H1 (cell line): ENCODE results near the gene IRF3.

Experiments used
- ASH2L ChIP-seq: fragments of 200-600, 300-600 bp; sonication (generic); IDR thresholded peaks from one replicate; pipeline ENCODE4 v1.7.1; 2017; ENCODE audit warnings: low read length
- CTCF ChIP-seq, 3 experiments: IDR thresholded peaks; 1 replicate in 2 of 3; 2 replicates in 1 of 3; pipeline versions ENCODE4 v1.5.1 to v1.6.1; 2011; ENCODE audit warnings: low read length in 3 of 3, mild to moderate bottlenecking in 3 of 3, inconsistent platforms in 2 of 3, low read depth in 1 of 3, moderate library complexity in 1 of 3; ENCODE audit not compliant: insufficient read depth in 1 of 3; ENCODE audit errors: control extremely low read depth in 1 of 3
- EZH2 ChIP-seq: fragments of 200-600 bp; sonication (generic); IDR thresholded peaks from 2 replicates; pipeline ENCODE4 v1.7.1; 2012; ENCODE audit warnings: low read depth, mild to moderate bottlenecking, moderate library complexity, low read length, inconsistent platforms; ENCODE audit not compliant: severe bottlenecking
- MAFK ChIP-seq: IDR thresholded peaks from 2 replicates; pipeline ENCODE4 v1.6.1; 2012; ENCODE audit warnings: low read depth, mild to moderate bottlenecking, improper control_type of control experiment, low read length
- POLR2A ChIP-seq, 2 experiments: IDR thresholded peaks; 1 replicate in 1 of 2; 2 replicates in 1 of 2; pipeline ENCODE4 v1.6.1; 2011; ENCODE audit warnings: low read depth in 2 of 2, low read length in 2 of 2, mild to moderate bottlenecking in 2 of 2; ENCODE audit errors: control extremely low read depth in 1 of 2
- POLR2AphosphoS5 ChIP-seq: IDR thresholded peaks from 2 replicates; pipeline ENCODE4 v1.6.1; 2011; ENCODE audit warnings: low read depth, low read length
- RFX5 ChIP-seq: IDR thresholded peaks from 2 replicates; pipeline ENCODE4 v1.6.1; 2011; ENCODE audit warnings: low read depth, low read length, improper control_type of control experiment, borderline replicate concordance
- RXRA ChIP-seq: IDR thresholded peaks from 2 replicates; pipeline ENCODE4 v1.6.1; 2011; ENCODE audit warnings: low read depth, mild to moderate bottlenecking, low read length, moderate library complexity; ENCODE audit not compliant: insufficient read depth
- SIN3A ChIP-seq, 2 experiments: IDR thresholded peaks in 1 of 2; conservative IDR thresholded peaks in 1 of 2; 2 replicates each; pipeline ENCODE4 v1.6.1; 2011 to 2012; ENCODE audit warnings: low read length in 2 of 2, improper control_type of control experiment in 1 of 2, low read depth in 1 of 2, mild to moderate bottlenecking in 1 of 2
- SP2 ChIP-seq: IDR thresholded peaks from 2 replicates; pipeline ENCODE4 v1.6.1; 2012; ENCODE audit warnings: mild to moderate bottlenecking, low read length, inconsistent platforms
- TBP ChIP-seq: IDR thresholded peaks from 2 replicates; pipeline ENCODE4 v1.6.1; 2011; ENCODE audit warnings: low read depth, low read length, improper control_type of control experiment
- USF2 ChIP-seq: IDR thresholded peaks from 2 replicates; pipeline ENCODE4 v1.6.1; 2011; ENCODE audit warnings: low read length, improper control_type of control experiment

GRCh38 chr19:49666120-49666444 lies 425 bp upstream of the IRF3 start:
- no peak for TF ChIP-seq SP2
- TF ChIP-seq CTCF (IDR thresholded peaks at IDR 0.05; ENCODE audit: control extremely low read depth in 1 of 3, insufficient read depth in 1 of 3, low read depth in 1 of 3, low read length in 3 of 3), result peak in 1 of 3 experiments; percentile 15; a peak in 1 of 4 replicates
- no peak for TF ChIP-seq RXRA
- no peak for TF ChIP-seq POLR2A (IDR thresholded peaks at IDR 0.05; ENCODE audit: control extremely low read depth in 1 of 2, low read depth in 2 of 2, low read length in 2 of 2)
- TF ChIP-seq TBP, result no peak
- no peak for TF ChIP-seq POLR2AphosphoS5
- TF ChIP-seq EZH2, result no peak
- TF ChIP-seq RFX5, result no peak
- TF ChIP-seq SIN3A (conservative IDR thresholded peaks at IDR 0.05 in 1 of 2, IDR thresholded peaks at IDR 0.05 in 1 of 2; ENCODE audit: low read depth in 1 of 2, low read length in 2 of 2), result no peak
- TF ChIP-seq MAFK, result no peak
- no peak for TF ChIP-seq USF2
- no peak for TF ChIP-seq ASH2L
